ENCODE measurements around the gene HGF.

HGF gene

GRCh38 chr7:81776948-81777630 lies 7.2 kb upstream of the HGF start:
- no peak overlapping the region for H3K9ac ChIP-seq (ENCODE audit: low read depth in 1 of 2, low read length in 2 of 2)
- H3K27me3 ChIP-seq (ENCODE audit: control insufficient read depth in 2 of 2, insufficient read depth in 2 of 2, low read length in 2 of 2) = no peaks in the 10 kb centered on the region
- H3K4me1 ChIP-seq (ENCODE audit: control insufficient read depth in 2 of 2, insufficient read depth in 2 of 2, low read length in 2 of 2) = no peaks in the 10 kb centered on the region
- no peaks in the 10 kb centered on the region for H3K9me3 ChIP-seq (ENCODE audit: control insufficient read depth in 2 of 2, low read length in 2 of 2)
- H3K27ac ChIP-seq (ENCODE audit: low read depth in 2 of 2, low read length in 2 of 2) = no peak overlapping the region
- no peaks in the 10 kb centered on the region for H3K36me3 ChIP-seq (ENCODE audit: control insufficient read depth in 2 of 2, insufficient read depth in 2 of 2, low read length in 2 of 2)
- H3K4me3 ChIP-seq (ENCODE audit: low read length in 2 of 2) = no peak overlapping the region

GRCh38 chr7:81776161-81776560 lies 6.3 kb upstream of the HGF start:
- no peaks in the 10 kb centered on the region for H3K4me1 ChIP-seq (ENCODE audit: control insufficient read depth in 2 of 2, insufficient read depth in 2 of 2, low read length in 2 of 2)
- H3K9ac ChIP-seq (ENCODE audit: low read depth in 1 of 2, low read length in 2 of 2) = no peak overlapping the region
- no peaks in the 10 kb centered on the region for H3K27me3 ChIP-seq (ENCODE audit: control insufficient read depth in 2 of 2, insufficient read depth in 2 of 2, low read length in 2 of 2)
- no peak overlapping the region for H3K27ac ChIP-seq (ENCODE audit: low read depth in 2 of 2, low read length in 2 of 2)
- no peaks in the 10 kb centered on the region for H3K9me3 ChIP-seq (ENCODE audit: control insufficient read depth in 2 of 2, low read length in 2 of 2)
- no peak overlapping the region for H3K4me3 ChIP-seq (ENCODE audit: low read length in 2 of 2)
- H3K36me3 ChIP-seq (ENCODE audit: control insufficient read depth in 2 of 2, insufficient read depth in 2 of 2, low read length in 2 of 2) = no peaks in the 10 kb centered on the region

- no peaks in the 10 kb centered on the region for H3K36me3 ChIP-seq (ENCODE audit: control insufficient read depth in 2 of 2, insufficient read depth in 2 of 2, low read length in 2 of 2)
- H3K4me3 ChIP-seq (ENCODE audit: low read length in 2 of 2) = no peak overlapping the region
- H3K4me1 ChIP-seq (ENCODE audit: control insufficient read depth in 2 of 2, insufficient read depth in 2 of 2, low read length in 2 of 2) = no peaks in the 10 kb centered on the region
- H3K9me3 ChIP-seq (ENCODE audit: control insufficient read depth in 2 of 2, low read length in 2 of 2) = no peaks in the 10 kb centered on the region
- H3K27me3 ChIP-seq (ENCODE audit: control insufficient read depth in 2 of 2, insufficient read depth in 2 of 2, low read length in 2 of 2) = no peaks in the 10 kb centered on the region
- no peak overlapping the region for H3K27ac ChIP-seq (ENCODE audit: low read depth in 2 of 2, low read length in 2 of 2)
- no peak overlapping the region for H3K9ac ChIP-seq (ENCODE audit: low read depth in 1 of 2, low read length in 2 of 2)
Measured at GRCh38 chr7:81775560-81775959, 5.7 kb upstream of the HGF start.

- Histone ChIP-seq H3K9ac (ENCODE audit: low read depth in 1 of 2, low read length in 2 of 2) (no peak overlapping the region), H3K4me1 (ENCODE audit: control insufficient read depth in 2 of 2, insufficient read depth in 2 of 2, low read length in 2 of 2) (no peaks in the 10 kb centered on the region), H3K27ac (ENCODE audit: low read depth in 2 of 2, low read length in 2 of 2) (no peak overlapping the region), H3K9me3 (ENCODE audit: control insufficient read depth in 2 of 2, low read length in 2 of 2) (no peaks in the 10 kb centered on the region), H3K27me3 (ENCODE audit: control insufficient read depth in 2 of 2, insufficient read depth in 2 of 2, low read length in 2 of 2) (no peaks in the 10 kb centered on the region), H3K36me3 (ENCODE audit: control insufficient read depth in 2 of 2, insufficient read depth in 2 of 2, low read length in 2 of 2) (no peaks in the 10 kb centered on the region), H3K4me3 (ENCODE audit: low read length in 2 of 2) (no peak overlapping the region)
Measured at GRCh38 chr7:81774551-81774950, 4.7 kb upstream of the HGF start.

GRCh38 chr7:81770728-81771223 lies 929 bp upstream of the HGF start:
- Histone ChIP-seq H3K4me3 (ENCODE audit: low read length in 2 of 2) (no peak overlapping the region), H3K27me3 (ENCODE audit: control insufficient read depth in 2 of 2, insufficient read depth in 2 of 2, low read length in 2 of 2) (no peaks in the 10 kb centered on the region), H3K27ac (ENCODE audit: low read depth in 2 of 2, low read length in 2 of 2) (no peak overlapping the region), H3K9ac (ENCODE audit: low read depth in 1 of 2, low read length in 2 of 2) (no peak overlapping the region), H3K36me3 (ENCODE audit: control insufficient read depth in 2 of 2, insufficient read depth in 2 of 2, low read length in 2 of 2) (no peaks in the 10 kb centered on the region), H3K9me3 (ENCODE audit: control insufficient read depth in 2 of 2, low read length in 2 of 2) (no peaks in the 10 kb centered on the region), H3K4me1 (ENCODE audit: control insufficient read depth in 2 of 2, insufficient read depth in 2 of 2, low read length in 2 of 2) (no peaks in the 10 kb centered on the region)

- no peaks in the 10 kb centered on the region for H3K9me3 ChIP-seq (ENCODE audit: control insufficient read depth in 2 of 2, low read length in 2 of 2)
- peak overlapping the region in 1 of 2 donors; percentile 41 for H3K27ac ChIP-seq (ENCODE audit: low read depth in 2 of 2, low read length in 2 of 2)
- no peaks in the 10 kb centered on the region for H3K36me3 ChIP-seq (ENCODE audit: control insufficient read depth in 2 of 2, insufficient read depth in 2 of 2, low read length in 2 of 2)
- no peaks in the 10 kb centered on the region for H3K27me3 ChIP-seq (ENCODE audit: control insufficient read depth in 2 of 2, insufficient read depth in 2 of 2, low read length in 2 of 2)
- H3K4me3 ChIP-seq (ENCODE audit: low read length in 2 of 2) = peak overlapping the region; percentile 51 to 70
- H3K4me1 ChIP-seq (ENCODE audit: control insufficient read depth in 2 of 2, insufficient read depth in 2 of 2, low read length in 2 of 2) = no peaks in the 10 kb centered on the region
- no peak overlapping the region for H3K9ac ChIP-seq (ENCODE audit: low read depth in 1 of 2, low read length in 2 of 2)
Measured at GRCh38 chr7:81768951-81769778, 682 bp downstream of the HGF start.

GRCh38 chr7:81767926-81768325 lies 1.9 kb downstream of the HGF start:
- Histone ChIP-seq H3K9ac (ENCODE audit: low read depth in 1 of 2, low read length in 2 of 2) (no peak overlapping the region), H3K27ac (ENCODE audit: low read depth in 2 of 2, low read length in 2 of 2) (no peak overlapping the region), H3K27me3 (ENCODE audit: control insufficient read depth in 2 of 2, insufficient read depth in 2 of 2, low read length in 2 of 2) (no peaks in the 10 kb centered on the region), H3K4me3 (ENCODE audit: low read length in 2 of 2) (no peak overlapping the region), H3K9me3 (ENCODE audit: control insufficient read depth in 2 of 2, low read length in 2 of 2) (no peaks in the 10 kb centered on the region), H3K4me1 (ENCODE audit: control insufficient read depth in 2 of 2, insufficient read depth in 2 of 2, low read length in 2 of 2) (no peaks in the 10 kb centered on the region), H3K36me3 (ENCODE audit: control insufficient read depth in 2 of 2, insufficient read depth in 2 of 2, low read length in 2 of 2) (no peaks in the 10 kb centered on the region)

- Histone ChIP-seq H3K9ac (ENCODE audit: low read depth in 1 of 2, low read length in 2 of 2) (no peak overlapping the region), H3K27me3 (ENCODE audit: control insufficient read depth in 2 of 2, insufficient read depth in 2 of 2, low read length in 2 of 2) (no peaks in the 10 kb centered on the region), H3K36me3 (ENCODE audit: control insufficient read depth in 2 of 2, insufficient read depth in 2 of 2, low read length in 2 of 2) (no peaks in the 10 kb centered on the region), H3K27ac (ENCODE audit: low read depth in 2 of 2, low read length in 2 of 2) (no peak overlapping the region), H3K4me1 (ENCODE audit: control insufficient read depth in 2 of 2, insufficient read depth in 2 of 2, low read length in 2 of 2) (no peaks in the 10 kb centered on the region), H3K4me3 (ENCODE audit: low read length in 2 of 2) (no peak overlapping the region), H3K9me3 (ENCODE audit: control insufficient read depth in 2 of 2, low read length in 2 of 2) (no peaks in the 10 kb centered on the region)
Measured at GRCh38 chr7:81761821-81762220, 8.0 kb downstream of the HGF start.

- no peaks in the 10 kb centered on the region for H3K4me1 ChIP-seq (ENCODE audit: control insufficient read depth in 2 of 2, insufficient read depth in 2 of 2, low read length in 2 of 2)
- no peaks in the 10 kb centered on the region for H3K36me3 ChIP-seq (ENCODE audit: control insufficient read depth in 2 of 2, insufficient read depth in 2 of 2, low read length in 2 of 2)
- no peaks in the 10 kb centered on the region for H3K9me3 ChIP-seq (ENCODE audit: control insufficient read depth in 2 of 2, low read length in 2 of 2)
- H3K27me3 ChIP-seq (ENCODE audit: control insufficient read depth in 2 of 2, insufficient read depth in 2 of 2, low read length in 2 of 2) = no peaks in the 10 kb centered on the region
- no peak overlapping the region for H3K9ac ChIP-seq (ENCODE audit: low read depth in 1 of 2, low read length in 2 of 2)
- no peak overlapping the region for H3K27ac ChIP-seq (ENCODE audit: low read depth in 2 of 2, low read length in 2 of 2)
- no peak overlapping the region for H3K4me3 ChIP-seq (ENCODE audit: low read length in 2 of 2)
Measured at GRCh38 chr7:81761031-81761430, 8.8 kb downstream of the HGF start.

GRCh38 chr7:81754918-81755696 lies 14.7 kb downstream of the HGF start:
- H3K4me1 ChIP-seq (ENCODE audit: control insufficient read depth in 2 of 2, insufficient read depth in 2 of 2, low read length in 2 of 2) = no peaks in the 10 kb centered on the region
- H3K27me3 ChIP-seq (ENCODE audit: control insufficient read depth in 2 of 2, insufficient read depth in 2 of 2, low read length in 2 of 2) = no peaks in the 10 kb centered on the region
- H3K27ac ChIP-seq (ENCODE audit: low read depth in 2 of 2, low read length in 2 of 2) = no peak overlapping the region
- no peak overlapping the region for H3K9ac ChIP-seq (ENCODE audit: low read depth in 1 of 2, low read length in 2 of 2)
- H3K36me3 ChIP-seq (ENCODE audit: control insufficient read depth in 2 of 2, insufficient read depth in 2 of 2, low read length in 2 of 2) = no peaks in the 10 kb centered on the region
- no peaks in the 10 kb centered on the region for H3K9me3 ChIP-seq (ENCODE audit: control insufficient read depth in 2 of 2, low read length in 2 of 2)
- H3K4me3 ChIP-seq (ENCODE audit: low read length in 2 of 2) = no peak overlapping the region
